ENCODE measurements around the gene DACT3.

DNA sequence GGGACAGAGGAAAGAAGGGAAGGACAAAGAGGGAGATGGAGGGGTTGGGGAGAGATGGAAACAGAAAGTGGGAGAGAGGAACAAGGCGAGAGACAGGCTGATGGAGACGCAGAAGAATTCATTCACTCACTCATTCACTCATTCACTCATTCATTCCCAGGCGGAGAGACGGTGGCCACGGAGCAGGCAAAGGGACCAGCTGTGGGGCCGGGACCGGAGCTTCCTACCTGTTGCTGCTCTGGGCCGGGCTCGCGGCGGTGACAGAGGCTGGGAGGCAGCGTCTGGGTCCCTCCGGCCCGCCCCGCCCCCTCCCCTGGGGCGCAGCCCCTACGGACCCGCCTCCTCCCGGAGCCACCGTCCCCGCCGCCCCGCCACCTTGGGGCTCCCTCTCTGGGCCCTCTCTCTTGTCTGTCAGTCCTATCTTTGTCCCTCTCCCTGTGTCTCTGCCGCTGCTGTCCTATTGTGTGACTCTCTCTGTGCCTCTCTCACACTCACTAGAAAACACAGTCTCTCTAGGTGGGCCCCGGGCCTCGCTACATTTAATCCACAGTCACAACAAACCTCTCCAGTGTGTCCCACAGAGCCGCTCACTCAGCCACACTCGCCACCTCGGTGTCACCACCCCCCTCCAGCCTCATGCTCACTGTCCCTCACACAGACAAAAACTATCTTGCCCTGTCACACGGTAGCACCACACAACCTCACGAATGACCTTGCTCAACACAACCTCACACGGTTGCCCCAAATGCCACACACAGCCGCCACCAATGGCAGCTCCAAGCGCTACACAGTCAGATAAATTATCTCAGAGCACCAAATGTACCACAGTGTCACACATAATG lies 24.8 kb downstream of the DACT3 start, which contains the start of gene GNG8:
- TF ChIP-seq, protein P1, sequence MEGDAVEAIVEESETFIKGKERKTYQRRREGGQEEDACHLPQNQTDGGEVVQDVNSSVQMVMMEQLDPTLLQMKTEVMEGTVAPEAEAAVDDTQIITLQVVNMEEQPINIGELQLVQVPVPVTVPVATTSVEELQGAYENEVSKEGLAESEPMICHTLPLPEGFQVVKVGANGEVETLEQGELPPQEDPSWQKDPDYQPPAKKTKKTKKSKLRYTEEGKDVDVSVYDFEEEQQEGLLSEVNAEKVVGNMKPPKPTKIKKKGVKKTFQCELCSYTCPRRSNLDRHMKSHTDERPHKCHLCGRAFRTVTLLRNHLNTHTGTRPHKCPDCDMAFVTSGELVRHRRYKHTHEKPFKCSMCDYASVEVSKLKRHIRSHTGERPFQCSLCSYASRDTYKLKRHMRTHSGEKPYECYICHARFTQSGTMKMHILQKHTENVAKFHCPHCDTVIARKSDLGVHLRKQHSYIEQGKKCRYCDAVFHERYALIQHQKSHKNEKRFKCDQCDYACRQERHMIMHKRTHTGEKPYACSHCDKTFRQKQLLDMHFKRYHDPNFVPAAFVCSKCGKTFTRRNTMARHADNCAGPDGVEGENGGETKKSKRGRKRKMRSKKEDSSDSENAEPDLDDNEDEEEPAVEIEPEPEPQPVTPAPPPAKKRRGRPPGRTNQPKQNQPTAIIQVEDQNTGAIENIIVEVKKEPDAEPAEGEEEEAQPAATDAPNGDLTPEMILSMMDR (IDR thresholded peaks at IDR 0.05): no peak
- no peak for TF ChIP-seq POLR2A (IDR thresholded peaks at IDR 0.05)
- no peak for TF ChIP-seq POLR2AphosphoS5 (IDR thresholded peaks at IDR 0.05; ENCODE audit: insufficient read depth in 1 of 2, low read depth in 1 of 2)
